OCI-LY3 (cell line): ENCODE data around the gene BTF3L4.

Experiments
- CTCF ChIP-seq: fragments of 200-600, 300-600 bp; sonication (generic); IDR thresholded peaks from 2 replicates; pipeline ENCODE4 v1.5.1; 2014; ENCODE audit warnings: antibody characterized with exemption, low read length, low read depth
- EZH2phosphoT487 ChIP-seq: fragments of 200-600 bp; shearing (Covaris generic); IDR thresholded peaks from 2 replicates; pipeline ENCODE4 v1.6.1; 2018; ENCODE audit warnings: antibody characterized with exemption, mixed run types, low read depth

GRCh38 chr1:52122384-52122783, 66.3 kb downstream of the BTF3L4 start:
- TF ChIP-seq CTCF (no peak), EZH2phosphoT487 (no peak)
